Skeletal muscle tissue (tissue), 4 donors: ENCODE results near the gene NHERF2. TPM values are rescaled to one million over a fixed set of nuclear protein-coding genes. Genes with fewer than 3 reads are reported as not detected.

ENCODE experiments used
- H3K27ac ChIP-seq: one replicate; pipeline ENCODE4 v1.7.0; 2013; ENCODE audit warnings: mild to moderate bottlenecking, low read depth, low read length, inconsistent platforms
- H3K27me3 ChIP-seq, 3 donors: one replicate each; pipeline ENCODE4 v1.7.0; 2013; ENCODE audit warnings: low read length in 3 of 3; ENCODE audit not compliant: control insufficient read depth in 3 of 3, insufficient read depth in 3 of 3
- H3K36me3 ChIP-seq, 3 donors: one replicate each; pipeline ENCODE4 v1.7.0; 2013; ENCODE audit warnings: low read length in 3 of 3; ENCODE audit not compliant: control insufficient read depth in 3 of 3, insufficient read depth in 3 of 3
- H3K4me1 ChIP-seq, 3 donors: one replicate each; pipeline ENCODE4 v1.7.0; 2013; ENCODE audit warnings: low read length in 3 of 3, mild to moderate bottlenecking in 3 of 3; ENCODE audit not compliant: control insufficient read depth in 3 of 3, insufficient read depth in 3 of 3
- H3K4me3 ChIP-seq, 3 donors: one replicate each; pipeline ENCODE4 v1.7.0; 2013; ENCODE audit warnings: low read length in 3 of 3
- H3K9ac ChIP-seq, 3 donors: one replicate each; pipeline ENCODE4 v1.7.0; 2013; ENCODE audit warnings: low read length in 3 of 3, mild to moderate bottlenecking in 3 of 3, moderate library complexity in 2 of 3, low read depth in 1 of 3
- H3K9me3 ChIP-seq, 3 donors: one replicate each; pipeline ENCODE4 v1.7.0; 2013; ENCODE audit warnings: low read length in 3 of 3; ENCODE audit not compliant: control insufficient read depth in 3 of 3
- total RNA-seq: library from RNA; depleted of rRNA; stranded (reverse); fragments of >200 nt; gene quantifications from one replicate; pipeline ENCODE4 v1.2.3, GENCODE V29; 2014
- donor health status: Osteomylitis.

Gene NHERF2
- total RNA-seq, 1 donor from 2014 or later: 15.1 TPM

DNA sequence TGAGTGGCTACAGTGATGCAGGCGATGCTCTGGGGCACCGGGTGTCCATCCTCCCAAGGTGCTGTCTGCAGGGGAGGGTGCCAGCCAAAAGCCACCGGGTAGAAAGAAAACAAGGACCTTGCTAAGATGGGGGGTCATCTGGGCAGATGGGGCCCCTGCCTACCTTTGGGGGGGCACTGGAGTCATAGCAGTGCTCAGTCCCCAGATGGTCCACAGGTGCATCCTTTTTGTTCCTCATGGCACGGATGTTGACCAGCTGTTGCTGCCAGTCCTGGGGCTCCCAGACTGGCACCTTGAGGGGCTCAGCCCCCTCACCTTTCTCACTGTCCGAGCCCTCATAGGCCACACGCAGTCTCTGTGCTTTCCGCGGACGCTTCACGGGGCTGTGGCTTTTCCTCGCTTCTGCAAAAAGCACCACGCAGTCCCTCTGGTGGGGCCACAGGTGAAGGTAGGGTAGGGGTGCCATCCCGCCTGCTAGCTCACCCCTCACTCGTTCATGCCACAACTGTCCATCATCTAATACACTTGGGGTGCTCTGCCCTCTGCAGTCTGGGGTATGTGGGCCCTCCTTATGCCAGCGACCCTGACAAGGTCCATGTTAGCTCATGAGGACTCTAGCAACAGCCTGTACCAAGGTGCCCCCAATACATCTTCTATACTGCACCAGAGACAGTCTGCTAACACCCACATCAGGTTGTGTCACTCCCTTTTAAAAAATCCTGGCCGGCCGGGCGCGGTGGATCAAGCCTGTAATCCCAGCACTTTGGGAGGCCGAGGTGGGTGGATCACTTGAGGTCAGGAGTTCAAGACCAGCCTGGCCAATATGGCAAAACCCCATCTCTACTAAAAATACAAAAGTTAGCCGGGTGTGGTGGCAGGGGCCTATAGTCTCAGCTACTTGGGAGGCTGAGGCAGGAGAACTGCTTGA is 19.5 kb downstream of the NHERF2 start:
- Histone ChIP-seq H3K27me3 (no peaks in the 10 kb centered on the region), H3K9ac (peak overlapping the region in 1 of 3 donors; percentile 88), H3K27ac (no peak overlapping the region), H3K36me3 (peaks cover under 1 to 4% (median 4%) of the 10 kb centered on the region in 3 donors), H3K4me1 (peaks cover 24 to 55% (median 44%) of the 10 kb centered on the region in 3 donors), H3K9me3 (no peaks in the 10 kb centered on the region), H3K4me3 (peak overlapping the region in 1 of 3 donors; percentile 13)

DNA sequence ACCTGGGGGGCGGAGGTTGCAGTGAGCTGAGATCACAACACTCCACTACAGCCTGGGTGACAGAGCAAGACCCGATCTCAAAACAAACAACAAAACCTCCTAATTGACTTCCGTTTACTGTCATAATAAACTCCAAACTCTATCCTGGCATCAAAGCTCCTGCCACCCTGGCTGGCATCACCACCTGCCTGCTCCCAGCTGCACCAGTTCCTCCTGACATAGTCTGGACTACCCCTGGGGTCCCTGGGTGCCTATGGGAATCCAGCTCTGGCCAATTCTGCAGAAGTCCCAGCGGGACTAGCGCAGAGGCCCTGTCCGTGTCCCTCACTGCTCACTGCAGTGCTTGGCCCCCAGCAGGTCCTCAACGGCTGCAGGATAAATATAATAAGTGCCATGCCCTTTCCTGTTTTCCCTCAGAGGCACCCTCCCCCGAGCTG is 20.2 kb downstream of the NHERF2 start:
- no peaks in the 10 kb centered on the region for H3K9me3 ChIP-seq
- H3K4me3 ChIP-seq: peak overlapping the region; percentile 75 to 88 (median 85)
- peak overlapping the region; percentile 57 to 88 (median 60) for H3K9ac ChIP-seq
- no peak overlapping the region for H3K27ac ChIP-seq
- H3K27me3 ChIP-seq: no peaks in the 10 kb centered on the region
- H3K4me1 ChIP-seq: peaks cover 23 to 51% (median 42%) of the 10 kb centered on the region in 3 donors
- peaks cover 6 to 9% (median 7%) of the 10 kb centered on the region in 3 donors for H3K36me3 ChIP-seq

DNA sequence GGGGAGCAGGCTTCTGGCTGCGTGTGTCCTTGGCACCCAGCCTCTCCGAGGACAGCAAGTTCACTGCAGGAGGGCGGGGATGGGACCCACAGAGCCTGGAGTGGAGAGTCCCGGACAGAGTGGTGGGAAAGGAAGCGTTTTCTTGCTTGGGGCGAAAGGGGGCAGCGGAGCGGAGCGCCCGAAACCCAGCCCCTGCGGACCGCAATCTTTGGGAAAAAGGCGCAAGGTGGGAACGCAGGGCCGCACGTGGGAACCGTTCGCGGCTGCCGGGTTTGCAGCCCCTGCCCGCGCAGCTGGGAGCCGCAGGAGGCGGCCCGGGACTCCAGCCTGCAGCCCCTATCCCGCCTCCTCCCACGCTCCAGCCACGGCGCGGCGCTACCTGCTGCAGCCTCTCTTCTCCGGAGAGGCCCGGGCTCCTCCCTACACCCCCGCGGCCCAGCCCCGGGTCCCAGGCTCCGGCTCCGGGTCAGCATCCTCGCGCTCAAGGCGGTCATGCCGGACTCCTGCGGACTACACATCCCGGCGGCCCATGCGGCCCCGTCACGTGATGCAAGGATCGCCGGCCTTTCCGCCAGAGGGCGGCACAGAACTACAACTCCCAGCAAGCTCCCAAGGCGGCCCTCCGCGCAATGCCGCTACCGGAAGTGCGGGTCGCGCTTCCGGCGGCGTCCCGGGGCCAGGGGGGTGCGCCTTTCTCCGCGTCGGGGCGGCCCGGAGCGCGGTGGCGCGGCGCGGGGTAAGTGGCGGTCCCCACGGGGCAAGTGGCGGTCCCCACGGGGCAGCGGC is 20.8 kb downstream of the NHERF2 start, which contains the start of the genes NTHL1 and TSC2:
Gene NTHL1, minus strand, starts transcription at position 505 of the 786 bp plus-strand sequence. Its CDS starts 11 bp downstream, at position 494.
Gene TSC2, plus strand, starts transcription at position 656 of the 786 bp plus-strand sequence. CDS start 631 bp downstream, outside the sequence.
- Histone ChIP-seq H3K36me3 (peaks cover 9 to 13% (median 12%) of the 10 kb centered on the region in 3 donors), H3K9ac (peak within 1 kb of the TSS; percentile 77 to 88 (median 86)), H3K4me1 (peaks cover 23 to 46% (median 36%) of the 10 kb centered on the region in 3 donors), H3K27ac (peak within 1 kb of the TSS; percentile 25), H3K4me3 (peak within 1 kb of the TSS; percentile 75 to 88 (median 85)), H3K9me3 (no peaks in the 10 kb centered on the region), H3K27me3 (no peaks in the 10 kb centered on the region)

DNA sequence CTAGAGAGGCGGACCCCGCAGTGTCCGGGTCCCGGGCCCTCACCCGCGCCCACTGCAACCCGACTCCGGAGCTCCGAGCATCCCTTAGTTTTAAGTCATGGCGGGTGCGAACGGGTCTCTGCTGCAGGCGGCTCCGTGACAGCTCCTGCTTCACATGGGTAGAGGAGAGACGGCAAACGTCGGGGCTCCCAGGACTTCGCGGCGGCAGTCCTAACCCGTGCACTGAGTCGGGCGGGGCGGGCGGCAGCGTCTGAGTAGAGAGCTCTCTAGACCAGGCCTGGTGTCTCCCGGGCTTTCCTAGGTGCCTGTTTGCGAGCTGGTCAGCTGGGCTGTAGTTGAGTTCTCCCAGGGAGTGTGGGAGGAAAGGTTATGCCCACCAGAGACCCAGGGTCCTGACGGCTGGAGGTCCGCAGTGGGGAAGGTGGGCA is 21.4 kb downstream of the NHERF2 start:
- peak overlapping the region; percentile 77 to 88 (median 86) for H3K9ac ChIP-seq
- peak overlapping the region; percentile 25 for H3K27ac ChIP-seq
- H3K4me3 ChIP-seq: peak overlapping the region; percentile 73 to 88 (median 85)
- no peaks in the 10 kb centered on the region for H3K9me3 ChIP-seq
- H3K36me3 ChIP-seq: peaks cover 15 to 19% (median 18%) of the 10 kb centered on the region in 3 donors
- H3K4me1 ChIP-seq: peaks cover 23 to 44% (median 34%) of the 10 kb centered on the region in 3 donors
- no peaks in the 10 kb centered on the region for H3K27me3 ChIP-seq

DNA sequence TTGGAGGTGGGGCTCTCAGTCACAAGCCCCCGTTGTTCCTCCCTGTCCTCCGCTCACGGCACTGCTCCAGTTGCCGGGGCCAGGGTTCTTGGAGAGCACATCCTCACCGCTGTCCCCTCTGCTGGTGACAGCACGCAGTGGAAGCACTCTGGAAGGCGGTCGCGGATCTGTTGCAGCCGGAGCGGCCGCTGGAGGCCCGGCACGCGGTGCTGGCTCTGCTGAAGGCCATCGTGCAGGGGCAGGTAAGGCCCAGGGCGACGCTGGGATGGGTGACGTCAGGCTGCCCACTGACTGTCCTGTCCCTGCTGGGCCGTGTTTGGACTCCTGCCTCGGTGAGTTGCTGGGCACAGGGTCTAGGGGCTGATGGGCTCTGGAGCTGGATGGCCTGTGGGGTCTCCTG is 26.5 kb downstream of the NHERF2 start:
- H3K36me3 ChIP-seq: peaks cover 38 to 55% (median 48%) of the 10 kb centered on the region in 3 donors
- no peak overlapping the region for H3K9ac ChIP-seq
- H3K27me3 ChIP-seq: no peaks in the 10 kb centered on the region
- no peaks in the 10 kb centered on the region for H3K9me3 ChIP-seq
- H3K4me3 ChIP-seq: no peak overlapping the region
- peaks cover 6 to 11% (median 10%) of the 10 kb centered on the region in 3 donors for H3K4me1 ChIP-seq
- H3K27ac ChIP-seq: no peak overlapping the region

DNA sequence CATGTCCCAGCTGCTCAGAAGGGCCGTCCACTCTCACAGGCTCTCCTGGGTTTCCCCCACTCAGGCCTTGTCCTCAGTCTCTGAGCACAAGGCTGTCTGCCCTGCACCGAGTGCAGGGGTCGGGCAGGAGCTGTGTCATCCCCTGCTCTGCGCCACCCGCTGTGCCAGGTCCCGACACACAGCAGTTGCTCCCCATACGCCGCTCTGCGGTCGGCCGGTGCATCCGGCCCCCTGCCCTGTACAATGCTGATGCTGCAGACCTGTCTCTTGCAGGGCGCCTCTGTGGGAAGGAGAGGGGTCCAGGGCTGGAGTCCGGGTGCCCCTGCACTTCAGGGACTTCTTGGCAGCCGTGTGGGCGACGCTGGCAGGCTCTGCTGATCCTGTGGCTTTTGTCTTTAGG is 27.2 kb downstream of the NHERF2 start:
- H3K4me3 ChIP-seq: no peak overlapping the region
- H3K9me3 ChIP-seq: no peaks in the 10 kb centered on the region
- H3K9ac ChIP-seq: no peak overlapping the region
- H3K36me3 ChIP-seq: peaks cover 43 to 57% (median 50%) of the 10 kb centered on the region in 3 donors
- H3K27ac ChIP-seq: no peak overlapping the region
- no peaks in the 10 kb centered on the region for H3K27me3 ChIP-seq
- peaks cover 0 to 4% (median 3%) of the 10 kb centered on the region in 3 donors for H3K4me1 ChIP-seq

DNA sequence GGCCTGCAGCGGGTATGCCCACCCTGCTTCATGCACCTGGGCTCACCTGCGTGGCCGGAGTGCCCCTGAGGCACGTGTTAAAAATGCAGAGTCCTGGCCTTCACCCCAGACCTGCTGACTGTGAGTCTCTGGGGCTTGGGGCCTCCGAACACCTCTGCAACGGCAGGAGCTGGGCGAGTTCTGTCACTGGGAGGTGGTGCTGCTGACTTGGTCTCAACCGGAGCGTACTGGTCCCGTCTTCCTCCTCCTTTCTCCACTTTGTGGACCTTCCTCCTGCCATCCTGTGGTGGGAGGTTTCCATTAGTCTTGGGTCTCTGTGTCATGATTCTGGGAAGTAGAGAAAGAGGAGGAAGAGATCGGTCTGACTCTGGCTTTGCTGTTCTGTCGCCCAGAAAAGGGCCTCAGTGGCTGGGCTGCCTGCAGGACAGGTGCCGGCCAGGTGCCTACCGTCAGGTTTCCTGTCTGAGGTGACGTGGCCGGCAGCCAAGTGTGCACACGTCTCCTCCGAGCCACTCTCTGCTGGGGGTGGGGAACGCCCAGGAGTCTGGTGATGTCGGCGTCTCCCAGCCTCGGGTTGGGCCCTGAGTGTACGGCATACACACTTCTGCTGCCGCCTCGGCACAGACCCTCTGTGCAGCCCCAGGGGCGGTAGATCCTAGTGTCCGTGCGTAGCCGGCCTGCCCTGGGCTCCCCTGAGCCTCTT is 28.0 kb downstream of the NHERF2 start:
- peaks cover 43 to 57% (median 50%) of the 10 kb centered on the region in 3 donors for H3K36me3 ChIP-seq
- H3K27me3 ChIP-seq: no peaks in the 10 kb centered on the region
- no peaks in the 10 kb centered on the region for H3K4me1 ChIP-seq
- H3K9ac ChIP-seq: no peak overlapping the region
- no peak overlapping the region for H3K27ac ChIP-seq
- no peaks in the 10 kb centered on the region for H3K9me3 ChIP-seq
- H3K4me3 ChIP-seq: no peak overlapping the region

DNA sequence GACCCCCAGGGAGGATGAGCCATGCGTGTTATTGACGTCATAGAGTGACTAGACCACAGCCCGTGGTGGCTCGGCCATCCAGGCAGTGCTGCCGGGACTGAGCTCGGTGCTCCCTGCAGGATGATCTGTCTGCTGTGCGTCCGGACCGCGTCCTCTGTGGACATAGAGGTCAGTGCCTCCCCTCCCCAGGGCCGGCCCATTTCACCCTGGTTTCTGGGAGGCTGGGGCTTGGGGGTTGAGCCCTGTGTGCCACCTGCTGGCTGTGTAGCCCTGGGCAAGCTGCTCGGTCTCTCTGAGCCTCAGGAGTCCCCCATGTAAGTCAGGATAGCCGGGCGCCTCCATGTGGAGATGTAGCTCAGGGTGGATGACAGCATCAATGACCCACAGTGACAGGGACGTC is 29.4 kb downstream of the NHERF2 start:
- H3K27me3 ChIP-seq: no peaks in the 10 kb centered on the region
- no peak overlapping the region for H3K9ac ChIP-seq
- no peak overlapping the region for H3K27ac ChIP-seq
- no peaks in the 10 kb centered on the region for H3K4me1 ChIP-seq
- H3K4me3 ChIP-seq: no peak overlapping the region
- peaks cover 52 to 67% (median 56%) of the 10 kb centered on the region in 3 donors for H3K36me3 ChIP-seq
- no peaks in the 10 kb centered on the region for H3K9me3 ChIP-seq
